HEK293T (cell line): ENCODE data around the gene TMTC2.

Experiments used
- ARNT ChIP-seq: fragments of 450-650 bp; IDR thresholded peaks from 2 replicates; pipeline ENCODE4 v1.6.1; 2017; ENCODE audit warnings: mild to moderate bottlenecking
- BHLHE40 ChIP-seq: fragments of 450-650 bp; IDR thresholded peaks from 2 replicates; pipeline ENCODE4 v1.6.1; 2016; ENCODE audit warnings: mild to moderate bottlenecking, moderate library complexity, borderline replicate concordance
- FOXM1 ChIP-seq: fragments of 450-650 bp; IDR thresholded peaks from 2 replicates; pipeline ENCODE4 v1.6.1; 2017; ENCODE audit warnings: mild to moderate bottlenecking, borderline replicate concordance
- NFRKB ChIP-seq: fragments of 450-650 bp; IDR thresholded peaks from 2 replicates; pipeline ENCODE4 v1.6.1; 2016; ENCODE audit warnings: mild to moderate bottlenecking, moderate library complexity
- PKNOX1 ChIP-seq: fragments of 450-650 bp; IDR thresholded peaks from 2 replicates; pipeline ENCODE4 v1.6.1; 2016
- SP1 ChIP-seq: fragments of 450-650 bp; IDR thresholded peaks from 2 replicates; pipeline ENCODE4 v1.6.1; 2017
- SUZ12 ChIP-seq: fragments of 450-650 bp; IDR thresholded peaks from 2 replicates; pipeline ENCODE4 v1.6.1; 2016; ENCODE audit warnings: mild to moderate bottlenecking
- TARDBP ChIP-seq: fragments of 450-650 bp; IDR thresholded peaks from 2 replicates; pipeline ENCODE4 v1.6.1; 2016
- ZNF384 ChIP-seq: fragments of 450-650 bp; IDR thresholded peaks from 2 replicates; pipeline ENCODE4 v1.6.1; 2016

DNA sequence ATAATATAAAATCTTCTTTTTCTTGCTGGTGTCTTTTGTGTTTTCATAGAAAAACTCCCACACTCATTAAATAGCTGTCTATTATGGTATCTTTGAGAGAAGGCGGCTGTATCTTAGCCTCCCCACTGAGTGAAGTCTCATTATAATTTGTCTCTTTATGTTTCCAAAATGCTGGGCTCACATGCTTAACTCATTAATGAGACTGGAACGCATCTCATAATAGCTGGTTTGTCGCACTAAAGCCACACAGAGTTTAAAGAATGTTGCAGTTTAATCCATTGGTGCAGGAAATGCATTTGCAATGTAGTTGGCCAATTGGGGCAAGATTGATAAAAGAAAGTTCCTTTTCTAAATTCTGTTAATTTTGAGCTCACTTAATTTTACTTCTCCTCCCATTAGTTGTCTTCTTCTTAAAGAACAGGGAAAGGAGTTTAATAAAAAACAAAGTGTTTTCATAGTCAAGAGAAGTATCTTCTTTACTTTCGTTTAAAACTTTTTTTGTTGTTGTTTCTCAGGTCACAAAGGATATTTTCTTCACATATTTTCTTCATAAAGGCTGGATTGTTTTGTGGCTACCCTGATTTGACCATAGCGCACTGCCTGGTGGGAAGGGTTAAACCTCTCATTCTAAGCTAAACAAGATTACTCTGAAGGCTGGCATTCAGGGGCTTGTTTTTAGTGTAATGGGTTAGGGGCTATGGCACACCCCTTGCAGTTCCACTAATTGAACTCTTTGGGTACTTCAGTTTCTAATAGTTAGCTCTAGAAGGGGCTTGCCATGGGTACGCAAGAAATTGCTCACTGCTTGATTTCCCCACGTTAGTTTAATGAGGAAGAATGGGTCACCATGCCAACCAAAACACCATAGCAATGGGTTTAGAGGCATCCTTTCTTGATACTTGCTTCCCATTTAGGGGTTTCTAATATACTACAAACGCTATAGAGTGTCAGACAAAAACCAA, 197.0 kb downstream of the TMTC2 start:
- TF ChIP-seq ARNT (no peak), ZNF384 (no peak), TARDBP (no peak), SUZ12 (no peak), SP1 (no peak), BHLHE40 (no peak), PKNOX1 (no peak), NFRKB (no peak), FOXM1 (no peak)
